DMS153 treated with DMSO at 0.1 percent for 48 hours (cell line): ENCODE measurements around the gene ANKRD44.

Experiments
- DNase-seq: peaks from one replicate; lab custom pipeline; 2025; ENCODE audit not compliant: unreplicated experiment; lab: John Stamatoyannopoulos, UW

Gene ANKRD44

DNA sequence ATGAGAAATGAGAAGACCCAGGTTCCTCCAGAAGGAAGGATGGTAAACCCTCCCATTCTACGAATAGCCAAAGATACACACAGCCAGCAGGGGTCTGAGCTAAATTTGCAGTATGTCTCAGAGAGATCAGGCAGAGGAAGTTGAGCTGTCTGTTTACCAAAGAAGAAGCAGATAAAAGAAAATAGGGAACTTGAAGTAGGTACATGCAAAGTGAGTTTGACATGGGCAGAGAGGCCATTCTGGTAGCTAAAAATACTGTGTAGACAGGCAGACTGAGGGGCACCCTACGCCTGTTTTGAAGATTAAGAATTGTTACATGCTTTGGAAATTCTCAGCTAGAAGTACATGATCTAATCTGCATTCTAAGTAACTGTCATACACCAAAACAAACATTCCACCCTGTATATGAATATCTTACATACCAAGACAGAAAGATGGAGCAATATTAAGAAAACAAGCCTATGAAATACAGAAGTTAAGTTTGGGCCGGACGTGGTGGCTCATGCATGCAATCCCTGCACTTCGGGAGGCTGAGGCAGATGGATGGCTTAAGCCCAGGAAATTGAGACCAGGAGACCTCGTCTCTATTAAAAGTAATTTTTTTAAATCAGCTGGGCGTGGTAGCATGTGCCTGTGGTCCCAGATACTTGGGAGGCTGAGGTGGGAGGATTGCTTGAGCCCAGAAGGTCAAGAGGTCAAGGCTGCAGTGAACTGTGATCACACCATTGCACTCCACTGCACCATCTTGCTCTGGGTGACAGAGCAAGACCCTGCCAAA is 157.9 kb downstream of the ANKRD44 start:
- no peak for DNase-seq

DNA sequence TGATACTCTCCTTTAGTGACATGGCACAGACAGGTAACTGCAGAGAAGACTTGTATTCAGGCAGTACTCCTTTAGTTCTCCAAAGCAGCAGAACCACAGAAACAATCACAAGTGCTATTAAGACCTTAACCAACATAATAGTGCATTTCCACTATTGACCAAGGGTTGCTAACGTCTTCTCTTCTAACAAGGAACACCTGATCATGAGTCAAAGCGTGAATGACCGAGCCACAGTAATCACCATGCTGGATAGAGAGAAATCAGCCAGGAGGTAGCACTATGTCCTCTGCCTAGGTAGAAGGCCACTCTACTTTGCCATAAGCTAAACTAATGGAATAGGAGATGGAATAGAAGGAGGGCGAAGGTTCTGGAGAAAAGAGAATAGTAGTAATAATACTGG is 161.0 kb downstream of the ANKRD44 start:
- no peak for DNase-seq

DNA sequence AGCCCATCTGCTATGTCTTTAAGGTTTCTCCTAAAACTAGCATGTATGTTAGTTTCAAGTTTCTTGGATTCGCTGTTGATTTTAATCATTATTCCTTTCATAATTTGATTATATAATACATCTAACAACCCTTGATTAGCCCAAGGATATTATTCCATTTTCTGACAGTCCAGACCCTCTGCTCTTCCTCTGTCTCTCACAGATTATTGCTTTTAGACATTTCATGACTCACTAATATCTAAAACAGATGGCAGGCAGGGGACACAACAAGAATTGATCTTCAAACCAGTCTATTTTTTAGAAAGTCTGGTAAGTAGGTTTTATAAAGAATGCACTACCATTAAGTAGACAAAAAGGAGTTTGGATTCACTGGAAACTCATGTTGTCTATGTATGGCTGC is 162.2 kb downstream of the ANKRD44 start:
- no peak for DNase-seq

DNA sequence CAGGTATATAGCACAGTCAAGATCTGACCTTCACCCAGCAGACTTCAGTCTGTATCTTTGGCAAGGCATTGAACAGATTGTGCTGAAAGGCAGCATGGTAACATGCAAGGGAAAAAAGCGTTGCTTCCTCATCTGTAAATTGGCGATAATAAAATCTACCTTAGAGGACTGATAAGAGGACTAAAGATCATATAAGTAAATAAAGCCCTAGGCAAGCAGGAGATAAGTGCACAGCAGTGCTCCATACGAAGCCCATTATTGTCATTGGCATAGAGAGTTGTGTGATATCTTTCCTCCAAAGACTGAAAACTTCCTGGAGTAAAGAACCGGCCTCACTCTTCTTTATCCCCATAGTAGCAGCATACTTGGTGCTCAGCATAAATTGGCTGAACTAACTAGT is 162.6 kb downstream of the ANKRD44 start:
- no peak for DNase-seq

DNA sequence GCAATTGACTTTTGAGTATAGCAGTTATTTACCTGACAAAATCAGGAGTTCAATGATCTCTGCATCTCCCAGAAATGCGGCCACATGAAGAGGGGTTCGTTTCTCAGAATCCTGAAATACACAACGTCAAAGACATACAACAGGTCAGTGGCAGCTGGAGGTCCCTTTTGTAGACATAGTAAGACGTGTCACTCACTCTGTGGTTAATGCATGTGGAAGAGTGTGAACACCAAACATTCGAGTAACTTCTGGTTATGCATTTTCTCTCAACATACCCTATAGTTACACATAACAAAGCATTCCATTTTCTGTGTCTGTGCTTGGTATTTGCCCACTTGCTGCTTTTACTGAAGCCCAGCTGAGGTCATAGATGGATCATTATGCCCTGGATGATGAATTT is 163.6 kb downstream of the ANKRD44 start:
- no peak for DNase-seq

DNA sequence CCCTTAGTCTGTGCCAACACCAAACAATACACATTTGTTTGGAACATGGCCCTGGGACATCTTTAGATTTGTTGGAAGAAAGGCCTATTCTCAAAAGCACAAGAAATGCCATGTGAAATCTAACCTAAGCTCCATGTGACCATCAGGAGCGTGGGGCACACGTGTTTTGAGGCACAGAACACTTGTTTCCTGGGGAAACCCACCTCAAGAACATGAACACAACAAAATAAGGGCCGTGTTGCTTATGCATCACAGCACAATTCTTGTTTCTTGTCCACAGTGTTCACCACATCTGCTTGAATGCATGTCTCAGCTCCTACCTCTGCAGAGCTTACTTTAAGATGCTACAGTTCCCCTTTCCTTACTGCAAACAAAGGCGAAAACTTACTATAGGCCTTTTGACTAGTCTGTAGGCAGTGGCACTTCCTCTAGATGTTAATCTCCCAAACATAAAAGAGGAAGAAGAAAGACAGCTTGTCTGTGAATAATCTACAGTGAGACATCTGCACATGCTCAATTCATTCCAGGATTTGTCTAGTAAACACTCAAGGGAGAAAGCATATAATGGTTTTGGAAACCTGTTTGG is 165.0 kb downstream of the ANKRD44 start:
- peak; percentile 36 for DNase-seq

DNA sequence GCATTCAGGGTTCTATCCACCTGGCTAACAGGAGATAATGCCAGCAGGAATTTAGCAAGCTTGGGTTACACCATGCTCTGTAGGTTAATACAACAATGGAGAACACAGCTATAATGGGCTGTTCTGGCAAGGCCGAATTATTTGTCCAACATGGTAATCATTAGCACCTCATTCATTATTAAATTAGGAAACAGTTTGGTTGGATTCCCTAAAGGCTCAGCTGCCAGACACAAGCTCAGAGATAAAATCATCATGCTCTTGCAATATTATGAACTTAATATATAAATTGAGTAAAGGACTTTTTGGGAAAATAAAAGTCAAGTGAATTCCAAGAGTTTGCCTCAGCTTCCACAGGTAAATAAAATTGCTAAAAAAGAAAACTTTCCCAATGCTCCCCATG is 166.4 kb downstream of the ANKRD44 start:
- DNase-seq, result no peak

DNA sequence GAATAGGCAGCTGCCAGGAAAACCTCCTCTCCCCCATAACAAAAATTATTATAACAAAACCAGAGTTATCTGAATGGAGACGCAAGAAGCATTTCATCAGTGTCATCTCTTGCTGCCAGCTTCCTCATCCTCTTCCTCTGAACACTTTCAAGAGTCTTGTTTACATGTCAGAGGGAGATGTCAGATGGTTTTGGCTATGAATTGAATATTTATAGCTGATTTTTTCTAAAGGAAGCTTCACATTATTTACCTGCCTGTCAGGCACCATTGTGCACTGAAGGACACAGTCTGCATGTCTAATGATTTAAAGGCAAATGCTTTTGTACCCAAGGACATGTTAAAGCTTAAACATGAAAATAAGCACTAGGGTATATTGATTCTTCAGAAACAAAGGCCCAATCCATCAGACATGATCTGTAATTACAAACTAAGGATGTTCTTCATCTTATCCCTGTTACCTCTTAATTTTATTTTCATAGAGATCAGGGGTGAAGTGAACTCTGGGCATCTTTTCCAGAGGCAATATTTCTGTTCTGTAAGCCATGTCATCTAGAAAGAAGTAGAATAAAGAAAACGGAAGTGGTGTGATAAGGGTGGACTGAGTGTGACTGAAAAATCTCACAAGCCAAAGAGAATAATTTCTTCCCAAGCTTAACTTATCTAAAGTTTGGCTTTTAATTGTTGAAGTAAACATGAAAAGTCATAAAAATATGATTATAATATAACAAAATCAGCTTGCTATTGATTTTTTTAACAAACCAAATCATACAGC is 168.7 kb downstream of the ANKRD44 start:
- DNase-seq, result peak; percentile 12

DNA sequence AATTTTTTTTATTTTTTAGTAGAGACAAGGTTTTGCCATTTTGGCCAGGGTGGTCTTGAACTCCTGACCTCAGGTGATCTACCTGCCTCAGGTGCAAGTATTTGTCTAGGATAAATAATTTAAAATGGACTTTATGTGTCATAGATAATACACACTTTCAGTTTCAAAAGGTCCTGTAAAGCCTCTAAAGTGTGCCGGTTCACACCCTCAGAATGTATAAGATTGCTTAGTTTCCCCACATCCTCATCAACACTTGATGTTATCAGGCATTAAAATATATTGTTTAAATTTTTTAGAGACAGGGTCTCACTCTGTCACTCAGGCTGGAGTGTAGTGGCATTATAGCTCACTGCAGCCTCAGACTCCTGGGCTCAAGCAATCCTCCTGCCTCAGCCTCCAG is 170.5 kb downstream of the ANKRD44 start:
- no peak for DNase-seq

DNA sequence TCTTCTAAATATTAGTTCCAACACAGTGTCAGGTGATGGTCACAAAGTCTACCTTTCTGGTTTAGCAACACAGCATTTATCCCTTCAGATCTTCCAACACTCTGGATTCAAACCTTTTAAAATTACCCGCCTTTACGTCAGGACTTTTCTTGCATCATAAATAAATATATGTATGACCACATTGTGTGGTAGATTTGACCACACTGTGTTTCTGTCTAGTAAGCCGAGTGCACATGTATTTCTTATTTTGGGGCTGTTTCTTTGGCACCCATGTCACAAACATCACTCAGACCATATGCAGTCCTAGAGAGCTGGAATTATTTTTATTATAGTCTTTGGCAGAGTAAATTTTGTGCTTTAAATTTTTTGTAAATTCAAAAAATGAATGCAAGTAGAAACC is 172.1 kb downstream of the ANKRD44 start:
- DNase-seq, result no peak

DNA sequence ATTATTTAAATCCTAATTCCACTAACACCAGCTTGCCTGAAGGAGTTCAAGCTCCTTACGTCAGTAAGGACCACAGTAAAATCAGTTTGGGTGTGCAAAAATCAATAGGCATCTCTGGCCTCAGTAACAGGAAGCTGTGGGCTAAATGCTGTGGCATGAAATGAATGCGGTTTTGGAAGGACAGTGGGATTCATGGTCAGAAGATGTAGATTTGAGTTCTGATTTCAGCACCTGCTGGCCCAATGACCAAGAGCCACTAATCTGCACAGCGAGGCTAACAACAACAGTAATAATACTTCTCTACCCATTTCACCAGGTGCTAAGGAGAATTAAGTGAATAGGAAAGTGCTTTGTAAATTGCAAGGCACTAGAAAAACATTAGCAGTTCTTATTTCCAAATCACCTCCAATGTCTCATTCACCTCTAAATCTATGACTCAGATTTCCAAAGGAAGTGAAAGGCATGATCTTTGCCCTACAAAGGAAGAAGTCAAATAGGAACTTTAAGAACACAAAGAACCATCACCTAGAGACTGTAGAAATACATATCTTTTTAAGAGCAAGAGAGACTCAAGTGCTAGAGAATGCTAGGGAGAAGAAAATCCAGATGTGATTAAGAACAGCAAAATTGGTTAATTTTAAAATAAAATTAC is 172.6 kb downstream of the ANKRD44 start:
- DNase-seq, result no peak

DNA sequence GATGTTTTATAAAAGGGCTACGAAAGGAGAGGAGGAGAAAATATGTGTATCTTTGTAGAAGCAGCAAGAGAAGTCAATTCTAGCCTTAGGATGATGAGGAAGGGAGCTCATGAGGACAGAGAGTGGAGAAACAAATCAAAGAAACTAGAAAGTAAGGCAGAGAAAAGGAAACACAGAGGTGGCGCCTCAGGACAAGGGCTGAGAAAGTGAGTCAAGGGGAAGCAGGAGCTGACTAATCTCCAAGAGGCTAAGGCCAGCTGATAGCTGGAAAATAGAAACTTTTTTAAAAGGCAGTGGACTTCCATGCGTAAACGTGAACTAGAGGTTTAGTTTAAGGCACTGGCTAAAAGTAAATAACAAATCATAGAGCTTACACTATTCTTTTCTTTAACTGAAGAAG is 173.3 kb downstream of the ANKRD44 start:
- no peak for DNase-seq

DNA sequence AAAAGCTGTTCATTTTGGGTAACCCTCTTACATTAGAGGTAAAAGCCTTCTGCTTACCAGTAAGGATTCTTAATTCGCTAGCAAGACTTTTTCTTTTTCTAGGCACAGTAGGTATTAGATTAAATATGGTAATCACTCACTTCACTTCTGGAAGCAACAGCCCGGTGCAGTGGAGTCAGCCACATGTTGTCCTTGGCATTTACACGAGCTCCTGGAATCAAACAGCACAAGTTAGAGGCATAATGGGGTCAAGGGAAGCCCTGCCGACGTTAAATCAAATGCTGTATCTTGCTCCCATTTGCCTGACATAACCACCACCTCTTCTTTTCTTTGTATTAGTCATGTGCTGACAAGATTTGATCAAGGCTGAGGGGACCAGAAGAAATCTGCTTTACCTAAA is 174.1 kb downstream of the ANKRD44 start:
- DNase-seq, result no peak

DNA sequence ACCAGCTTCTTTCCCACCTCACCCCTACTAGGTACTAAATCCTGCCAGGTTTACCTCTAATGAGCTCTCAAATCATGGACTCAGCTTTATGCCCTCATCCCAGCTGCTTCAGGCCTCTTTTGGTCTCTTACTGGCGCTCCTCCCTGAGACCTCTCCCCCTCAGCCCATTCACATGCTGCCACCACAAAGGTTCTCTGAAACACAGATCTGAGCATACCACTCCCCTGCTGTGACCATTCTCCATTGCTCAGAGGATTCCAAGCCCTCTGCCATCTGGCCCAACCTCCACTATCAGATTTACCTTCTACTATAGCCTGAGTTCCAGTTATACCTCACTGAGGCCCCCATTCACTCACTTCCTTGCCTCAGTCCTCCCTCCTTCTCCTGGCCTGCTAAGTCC is 174.8 kb downstream of the ANKRD44 start:
- DNase-seq, result no peak

DNA sequence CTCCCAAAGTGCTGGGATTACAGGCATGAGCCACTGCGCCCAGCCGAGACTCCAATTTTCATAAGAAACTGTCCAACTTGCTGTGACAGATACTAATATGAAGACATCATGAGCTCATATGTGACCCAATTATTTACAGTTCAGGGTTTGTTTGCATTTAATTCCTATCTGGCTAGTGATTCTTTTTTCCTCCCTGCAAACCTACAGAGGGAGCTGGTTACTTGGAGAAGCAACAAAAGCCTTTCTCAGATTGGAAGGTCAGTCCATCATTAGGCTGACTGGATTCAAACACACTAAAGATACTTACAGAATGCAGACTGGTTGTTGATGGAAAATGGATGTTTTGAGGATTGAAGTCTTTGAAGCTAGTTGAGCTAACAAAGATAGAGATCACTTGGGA is 176.4 kb downstream of the ANKRD44 start:
- no peak for DNase-seq

DNA sequence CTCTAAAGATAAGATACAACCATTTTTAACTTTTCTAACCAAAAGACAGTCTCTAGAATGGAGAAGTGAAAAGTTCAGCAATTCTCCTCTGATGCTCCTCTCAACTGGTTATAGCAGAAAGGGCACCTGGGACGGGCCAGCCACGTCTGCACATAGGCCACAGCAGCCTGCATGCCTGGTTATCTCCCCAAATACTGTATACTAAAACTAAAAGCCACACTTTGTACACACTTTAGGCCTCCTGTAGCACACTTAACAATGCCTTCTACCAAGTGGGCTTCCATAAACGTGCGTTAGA is 179.1 kb downstream of the ANKRD44 start:
- DNase-seq, result no peak

DNA sequence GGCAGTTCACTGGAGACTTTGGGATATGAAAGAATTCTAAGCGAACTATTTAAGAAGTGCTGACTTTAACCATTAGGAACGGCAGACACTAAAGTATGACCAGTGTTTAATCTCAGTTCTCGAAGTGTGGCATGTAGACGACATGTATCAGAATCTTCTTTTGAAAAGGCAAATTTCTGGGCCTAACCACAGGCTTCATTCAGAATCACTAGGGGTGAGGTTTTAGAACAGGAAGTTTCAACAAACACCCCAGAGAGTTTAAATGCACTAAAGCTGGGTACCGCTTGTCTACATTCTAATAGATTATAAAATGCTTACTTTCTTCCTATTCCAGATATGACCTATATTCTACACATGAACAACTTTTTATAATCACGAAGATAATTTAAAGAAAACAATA is 180.3 kb downstream of the ANKRD44 start:
- no peak for DNase-seq

DNA sequence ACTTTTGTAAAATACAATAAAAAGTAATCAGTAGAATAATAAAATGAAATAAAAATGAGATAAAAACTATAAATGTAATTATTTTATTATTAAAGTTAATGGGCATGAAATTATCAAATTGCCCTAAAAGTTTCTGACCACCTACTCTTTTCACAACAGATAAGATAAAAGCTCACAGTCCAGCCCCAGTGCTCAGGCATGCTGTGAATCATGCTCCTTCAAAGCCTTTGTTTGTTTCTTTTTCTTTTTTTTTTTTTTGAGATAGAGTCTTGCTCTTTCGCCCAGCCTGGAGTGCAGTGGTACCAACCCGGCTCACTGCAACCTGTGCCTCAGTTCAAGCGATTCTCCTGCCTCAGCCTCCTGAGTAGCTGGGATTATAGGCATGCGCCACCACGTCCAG is 181.7 kb downstream of the ANKRD44 start:
- no peak for DNase-seq

DNA sequence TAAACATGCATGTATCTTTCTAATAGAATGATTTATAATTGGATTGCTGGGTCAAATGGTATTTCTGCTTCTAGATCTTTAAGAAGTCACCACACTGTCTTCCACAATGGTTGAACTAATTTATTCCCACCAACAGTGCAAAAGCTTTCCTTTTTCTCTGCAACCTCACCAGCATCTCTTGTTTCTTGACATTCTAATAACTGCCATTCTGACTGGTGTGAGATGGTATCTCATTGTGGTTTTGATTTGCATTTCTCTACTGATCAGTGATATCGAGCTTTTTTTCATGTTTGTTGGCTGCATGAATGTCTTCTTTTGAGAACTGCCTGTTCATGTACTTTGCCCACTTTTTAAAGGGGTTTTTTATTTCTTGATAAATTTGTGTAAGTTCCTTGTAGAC is 182.5 kb downstream of the ANKRD44 start:
- no peak for DNase-seq

DNA sequence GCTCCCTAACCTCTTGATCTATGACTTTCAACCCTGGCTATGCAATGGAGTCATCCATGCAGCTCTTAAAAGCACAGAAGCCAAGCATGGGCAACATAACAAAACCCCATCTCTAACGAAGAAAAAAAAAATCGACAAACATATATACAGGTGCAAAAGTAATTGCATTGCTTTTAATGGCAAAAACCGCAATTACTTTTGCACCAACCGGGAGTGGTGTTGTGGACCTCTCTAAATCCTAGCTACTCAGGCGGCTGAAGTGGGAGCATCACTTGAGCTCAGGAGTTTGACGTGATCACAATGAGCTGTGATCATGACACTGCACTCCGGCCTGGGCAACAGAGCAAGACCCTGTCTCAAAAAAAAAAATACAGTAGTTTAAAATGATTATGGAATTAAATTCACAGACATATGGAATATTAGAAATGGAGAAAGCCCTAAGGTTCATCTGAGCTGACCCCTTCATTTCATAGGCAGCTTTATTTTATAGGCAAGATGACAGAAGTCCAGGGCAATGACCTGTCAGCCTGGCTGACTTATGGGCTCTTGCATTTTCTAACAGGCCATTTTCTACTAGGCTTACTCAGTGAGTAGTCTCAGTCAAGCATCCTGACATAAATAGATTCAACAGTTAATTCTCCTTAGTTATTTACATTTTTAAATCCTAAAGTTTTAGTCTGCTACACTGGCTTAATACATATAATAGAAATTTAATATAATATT is 183.8 kb downstream of the ANKRD44 start:
- DNase-seq, result no peak

DNA sequence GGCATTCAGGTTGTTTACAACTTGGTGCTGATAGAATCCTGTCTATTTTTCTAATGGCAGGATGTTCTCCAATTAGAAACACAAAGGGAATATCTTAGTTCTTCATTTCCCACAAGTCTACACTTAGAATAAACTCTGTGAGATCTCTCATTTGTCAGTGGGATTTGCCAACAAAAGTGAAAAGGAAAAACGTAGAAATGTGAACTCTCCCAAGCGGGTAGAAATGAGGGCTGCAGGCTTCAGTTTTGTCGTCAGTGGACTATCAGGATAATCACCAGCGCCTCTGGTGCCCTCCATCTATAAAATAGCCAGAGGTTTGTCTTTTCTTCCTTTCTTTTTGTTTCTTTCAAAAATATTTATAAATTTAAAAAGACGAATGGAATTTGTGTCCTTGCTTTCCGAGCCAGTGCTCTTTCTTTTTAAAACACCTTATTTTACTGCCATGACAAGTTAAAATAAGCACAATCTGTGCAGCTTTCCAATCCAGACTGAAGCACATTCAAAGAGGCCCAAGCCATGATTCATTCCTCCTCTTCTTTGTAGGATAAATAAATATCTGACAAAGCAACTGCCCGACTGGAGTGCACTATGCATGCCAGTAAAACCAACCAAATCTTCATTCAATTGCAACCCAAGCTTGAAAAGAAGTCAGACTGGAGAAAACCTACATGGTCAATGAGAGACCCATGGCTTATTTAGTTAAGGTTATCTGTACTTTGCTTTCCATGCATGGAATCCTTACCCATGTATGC is 185.8 kb downstream of the ANKRD44 start:
- no peak for DNase-seq
